IMR-90 (cell line): ENCODE measurements around the gene APBB3.

Source experiments
- CEBPB ChIP-seq: IDR thresholded peaks from 2 replicates; pipeline ENCODE4 v1.6.1; 2012; ENCODE audit warnings: low read depth, low read length, improper control_type of control experiment
- FOS ChIP-seq: fragments of 150-350 bp; IDR thresholded peaks from 2 replicates; pipeline ENCODE4 v1.6.1; 2016; ENCODE audit warnings: low read depth, low read length
- MAFK ChIP-seq: IDR thresholded peaks from 2 replicates; pipeline ENCODE4 v1.6.1; 2012; ENCODE audit warnings: low read depth, low read length, improper control_type of control experiment
- MAZ ChIP-seq: IDR thresholded peaks from 2 replicates; pipeline ENCODE4 v1.6.1; 2012; ENCODE audit warnings: low read depth, mild to moderate bottlenecking, low read length, improper control_type of control experiment, moderate library complexity, borderline replicate concordance
- NFE2L2 ChIP-seq: fragments of 150-350 bp; IDR thresholded peaks from 2 replicates; pipeline ENCODE4 v1.6.1; 2016; ENCODE audit warnings: low read depth, mild to moderate bottlenecking, low read length
- POLR2A ChIP-seq: IDR thresholded peaks from 2 replicates; pipeline ENCODE4 v1.6.1; 2012; ENCODE audit warnings: mild to moderate bottlenecking, low read depth, low read length
- RAD21 ChIP-seq: IDR thresholded peaks from 2 replicates; pipeline ENCODE4 v1.6.1; 2012; ENCODE audit warnings: low read length, improper control_type of control experiment
- RCOR1 ChIP-seq: IDR thresholded peaks from 2 replicates; pipeline ENCODE4 v1.6.1; 2012; ENCODE audit warnings: mild to moderate bottlenecking, low read length, improper control_type of control experiment; ENCODE audit not compliant: insufficient replicate concordance
- TF ChIP-seq, protein P1 (sequence below): conservative IDR thresholded peaks from 2 replicates; pipeline ENCODE4 v1.5.1; 2012; ENCODE audit warnings: mild to moderate bottlenecking, low read depth, low read length, improper control_type of control experiment
- TF ChIP-seq, protein P2 (sequence below): fragments of 150-350 bp; IDR thresholded peaks from 2 replicates; pipeline ENCODE4 v1.6.1; 2016; ENCODE audit warnings: low read depth, mild to moderate bottlenecking, low read length, moderate library complexity, borderline replicate concordance
- TF ChIP-seq, protein P3 (sequence below): fragments of 150-350 bp; IDR thresholded peaks from 2 replicates; pipeline ENCODE4 v1.6.1; 2017; ENCODE audit warnings: mild to moderate bottlenecking, antibody characterized with exemption, low read length, low read depth

DNA sequence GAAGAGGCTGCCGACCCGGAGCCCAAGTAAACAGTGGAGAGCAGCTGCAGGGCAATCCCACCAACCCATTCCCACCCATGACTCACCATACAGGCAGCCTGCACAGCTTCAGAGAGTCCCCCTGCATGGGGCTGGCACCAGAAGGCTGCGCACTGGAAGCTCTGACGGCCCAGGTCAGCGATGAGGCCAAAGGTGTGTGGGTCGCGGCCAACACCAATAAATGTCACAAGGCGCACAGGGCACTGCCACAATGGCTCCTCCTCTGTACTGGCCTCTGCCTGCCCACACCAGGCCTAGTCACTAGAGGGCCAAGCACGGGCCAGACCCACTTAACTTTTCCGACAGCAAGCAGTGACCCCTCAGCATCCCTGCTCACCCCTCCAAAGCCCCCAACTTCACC lies 4.2 kb downstream of the APBB3 start:
- TF ChIP-seq, protein P1, sequence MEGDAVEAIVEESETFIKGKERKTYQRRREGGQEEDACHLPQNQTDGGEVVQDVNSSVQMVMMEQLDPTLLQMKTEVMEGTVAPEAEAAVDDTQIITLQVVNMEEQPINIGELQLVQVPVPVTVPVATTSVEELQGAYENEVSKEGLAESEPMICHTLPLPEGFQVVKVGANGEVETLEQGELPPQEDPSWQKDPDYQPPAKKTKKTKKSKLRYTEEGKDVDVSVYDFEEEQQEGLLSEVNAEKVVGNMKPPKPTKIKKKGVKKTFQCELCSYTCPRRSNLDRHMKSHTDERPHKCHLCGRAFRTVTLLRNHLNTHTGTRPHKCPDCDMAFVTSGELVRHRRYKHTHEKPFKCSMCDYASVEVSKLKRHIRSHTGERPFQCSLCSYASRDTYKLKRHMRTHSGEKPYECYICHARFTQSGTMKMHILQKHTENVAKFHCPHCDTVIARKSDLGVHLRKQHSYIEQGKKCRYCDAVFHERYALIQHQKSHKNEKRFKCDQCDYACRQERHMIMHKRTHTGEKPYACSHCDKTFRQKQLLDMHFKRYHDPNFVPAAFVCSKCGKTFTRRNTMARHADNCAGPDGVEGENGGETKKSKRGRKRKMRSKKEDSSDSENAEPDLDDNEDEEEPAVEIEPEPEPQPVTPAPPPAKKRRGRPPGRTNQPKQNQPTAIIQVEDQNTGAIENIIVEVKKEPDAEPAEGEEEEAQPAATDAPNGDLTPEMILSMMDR = no peak
- no peak for TF ChIP-seq FOS
- TF ChIP-seq POLR2A = no peak
- no peak for TF ChIP-seq MAFK
- TF ChIP-seq CEBPB = no peak
- no peak for TF ChIP-seq RAD21
- TF ChIP-seq, protein P2, sequence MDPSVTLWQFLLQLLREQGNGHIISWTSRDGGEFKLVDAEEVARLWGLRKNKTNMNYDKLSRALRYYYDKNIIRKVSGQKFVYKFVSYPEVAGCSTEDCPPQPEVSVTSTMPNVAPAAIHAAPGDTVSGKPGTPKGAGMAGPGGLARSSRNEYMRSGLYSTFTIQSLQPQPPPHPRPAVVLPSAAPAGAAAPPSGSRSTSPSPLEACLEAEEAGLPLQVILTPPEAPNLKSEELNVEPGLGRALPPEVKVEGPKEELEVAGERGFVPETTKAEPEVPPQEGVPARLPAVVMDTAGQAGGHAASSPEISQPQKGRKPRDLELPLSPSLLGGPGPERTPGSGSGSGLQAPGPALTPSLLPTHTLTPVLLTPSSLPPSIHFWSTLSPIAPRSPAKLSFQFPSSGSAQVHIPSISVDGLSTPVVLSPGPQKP = no peak
- no peak for TF ChIP-seq NFE2L2
- no peak for TF ChIP-seq RCOR1
- TF ChIP-seq, protein P3, sequence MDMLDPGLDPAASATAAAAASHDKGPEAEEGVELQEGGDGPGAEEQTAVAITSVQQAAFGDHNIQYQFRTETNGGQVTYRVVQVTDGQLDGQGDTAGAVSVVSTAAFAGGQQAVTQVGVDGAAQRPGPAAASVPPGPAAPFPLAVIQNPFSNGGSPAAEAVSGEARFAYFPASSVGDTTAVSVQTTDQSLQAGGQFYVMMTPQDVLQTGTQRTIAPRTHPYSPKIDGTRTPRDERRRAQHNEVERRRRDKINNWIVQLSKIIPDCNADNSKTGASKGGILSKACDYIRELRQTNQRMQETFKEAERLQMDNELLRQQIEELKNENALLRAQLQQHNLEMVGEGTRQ = no peak
- no peak for TF ChIP-seq MAZ
